Measurements from ENCODE around the gene LRRC56.
"Not testable (repeated sequence)": the region's sequence is repeated elsewhere in the genome, so short reads cannot be mapped to it uniquely, and the experiment has no call there.

The LRRC56 gene

DNA sequence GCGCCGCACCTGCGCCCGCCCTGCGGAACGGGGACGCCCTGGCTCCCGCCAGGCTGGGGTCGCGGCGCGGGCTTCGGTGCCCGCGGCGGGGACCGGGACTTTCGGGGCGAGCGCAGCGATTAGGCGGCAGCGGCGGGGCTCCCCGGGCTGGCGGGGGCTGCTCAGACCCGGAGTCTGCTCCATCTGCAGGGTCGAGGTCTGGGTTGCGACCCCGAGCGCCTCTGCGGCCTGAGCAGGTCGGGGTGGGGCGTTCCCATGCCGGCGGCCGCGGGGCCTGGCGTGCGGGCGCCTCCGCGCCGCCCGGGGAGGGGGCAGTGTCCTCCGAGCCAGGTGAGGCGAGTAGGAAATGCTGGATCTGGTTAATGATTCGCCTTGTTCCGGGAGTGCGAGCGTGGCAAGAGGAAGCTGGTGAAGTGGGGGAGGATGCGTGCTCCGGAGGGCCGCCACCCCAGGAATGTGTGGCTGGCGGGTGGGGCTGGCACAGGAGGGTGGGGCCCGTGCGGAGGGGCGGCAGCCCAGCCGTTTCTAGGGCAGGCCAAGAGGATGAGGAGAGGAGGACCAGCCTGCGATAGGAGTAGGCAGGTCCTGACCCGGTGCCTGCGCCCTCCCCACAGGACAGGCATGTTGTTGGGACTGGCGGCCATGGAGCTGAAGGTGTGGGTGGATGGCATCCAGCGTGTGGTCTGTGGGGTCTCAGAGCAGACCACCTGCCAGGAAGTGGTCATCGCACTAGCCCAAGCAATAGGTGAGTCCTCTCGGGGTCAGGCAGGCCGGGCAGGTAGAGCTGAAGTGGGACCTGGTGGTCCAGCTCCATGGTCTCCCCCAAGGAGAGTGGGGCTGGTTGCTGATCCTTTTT lies 24.0 kb downstream of the LRRC56 start:
- DNase-seq = no peak

DNA sequence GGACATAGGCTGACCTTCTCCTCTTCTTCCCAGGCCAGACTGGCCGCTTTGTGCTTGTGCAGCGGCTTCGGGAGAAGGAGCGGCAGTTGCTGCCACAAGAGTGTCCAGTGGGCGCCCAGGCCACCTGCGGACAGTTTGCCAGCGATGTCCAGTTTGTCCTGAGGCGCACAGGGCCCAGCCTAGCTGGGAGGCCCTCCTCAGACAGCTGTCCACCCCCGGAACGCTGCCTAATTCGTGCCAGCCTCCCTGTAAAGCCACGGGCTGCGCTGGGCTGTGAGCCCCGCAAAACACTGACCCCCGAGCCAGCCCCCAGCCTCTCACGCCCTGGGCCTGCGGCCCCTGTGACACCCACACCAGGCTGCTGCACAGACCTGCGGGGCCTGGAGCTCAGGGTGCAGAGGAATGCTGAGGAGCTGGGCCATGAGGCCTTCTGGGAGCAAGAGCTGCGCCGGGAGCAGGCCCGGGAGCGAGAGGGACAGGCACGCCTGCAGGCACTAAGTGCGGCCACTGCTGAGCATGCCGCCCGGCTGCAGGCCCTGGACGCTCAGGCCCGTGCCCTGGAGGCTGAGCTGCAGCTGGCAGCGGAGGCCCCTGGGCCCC lies 24.8 kb downstream of the LRRC56 start:
- no peak for DNase-seq

DNA sequence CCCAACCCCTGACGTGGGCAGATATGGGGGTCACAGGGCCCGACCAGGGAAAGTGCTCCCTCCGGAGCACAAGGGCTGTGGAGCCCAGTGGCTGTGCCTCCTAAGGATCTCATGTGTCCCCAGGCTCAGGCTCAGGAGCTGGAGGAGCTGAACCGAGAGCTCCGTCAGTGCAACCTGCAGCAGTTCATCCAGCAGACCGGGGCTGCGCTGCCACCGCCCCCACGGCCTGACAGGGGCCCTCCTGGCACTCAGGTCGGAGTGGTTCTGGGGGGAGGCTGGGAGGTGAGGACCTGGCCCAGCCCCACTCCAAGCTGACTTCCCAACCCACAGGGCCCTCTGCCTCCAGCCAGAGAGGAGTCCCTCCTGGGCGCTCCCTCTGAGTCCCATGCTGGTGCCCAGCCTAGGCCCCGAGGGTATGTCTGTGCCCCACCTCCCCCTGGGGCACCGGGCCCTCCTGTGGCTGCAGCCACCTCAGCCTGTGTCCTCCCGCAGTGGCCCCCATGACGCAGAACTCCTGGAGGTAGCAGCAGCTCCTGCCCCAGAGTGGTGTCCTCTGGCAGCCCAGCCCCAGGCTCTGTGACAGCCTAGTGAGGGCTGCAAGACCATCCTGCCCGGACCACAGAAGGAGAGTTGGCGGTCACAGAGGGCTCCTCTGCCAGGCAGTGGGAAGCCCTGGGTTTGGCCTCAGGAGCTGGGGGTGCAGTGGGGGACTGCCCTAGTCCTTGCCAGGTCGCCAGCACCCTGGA lies 25.9 kb downstream of the LRRC56 start:
- DNase-seq = no peak

DNA sequence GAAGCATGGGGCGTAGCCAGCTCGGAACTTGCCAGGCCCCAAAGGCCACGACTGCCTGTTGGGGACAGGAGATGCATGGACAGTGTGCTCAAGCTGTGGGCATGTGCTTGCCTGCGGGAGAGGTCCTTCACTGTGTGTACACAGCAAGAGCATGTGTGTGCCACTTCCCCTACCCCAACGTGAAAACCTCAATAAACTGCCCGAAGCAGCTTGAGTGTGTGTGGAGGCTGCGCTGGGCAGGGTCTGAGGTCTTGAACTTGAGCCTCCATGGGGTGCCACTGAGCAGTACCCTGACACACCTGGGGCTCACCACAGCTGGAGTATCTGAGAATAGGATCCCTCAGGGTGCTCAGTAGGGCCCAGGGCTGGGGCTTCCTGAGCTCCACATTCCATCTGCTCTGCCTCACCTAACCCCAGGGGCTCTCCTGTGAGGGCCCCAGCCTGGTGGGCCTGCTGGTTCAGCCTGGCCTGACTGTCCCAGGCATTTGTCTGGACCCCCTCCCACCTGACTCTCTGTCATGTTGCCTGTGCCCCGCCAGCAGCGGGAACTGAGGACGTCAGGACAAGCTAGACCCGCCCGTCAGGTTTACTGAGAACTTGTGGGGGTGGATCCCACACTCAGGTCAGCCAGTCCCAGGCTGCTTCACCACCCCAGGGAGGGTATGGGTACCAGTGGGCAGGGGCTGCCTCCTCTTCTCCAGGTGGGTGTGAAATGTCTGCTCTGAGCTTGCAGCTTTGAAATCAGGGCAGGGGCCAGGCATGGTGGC lies 26.7 kb downstream of the LRRC56 start:
- DNase-seq = no peak

DNA sequence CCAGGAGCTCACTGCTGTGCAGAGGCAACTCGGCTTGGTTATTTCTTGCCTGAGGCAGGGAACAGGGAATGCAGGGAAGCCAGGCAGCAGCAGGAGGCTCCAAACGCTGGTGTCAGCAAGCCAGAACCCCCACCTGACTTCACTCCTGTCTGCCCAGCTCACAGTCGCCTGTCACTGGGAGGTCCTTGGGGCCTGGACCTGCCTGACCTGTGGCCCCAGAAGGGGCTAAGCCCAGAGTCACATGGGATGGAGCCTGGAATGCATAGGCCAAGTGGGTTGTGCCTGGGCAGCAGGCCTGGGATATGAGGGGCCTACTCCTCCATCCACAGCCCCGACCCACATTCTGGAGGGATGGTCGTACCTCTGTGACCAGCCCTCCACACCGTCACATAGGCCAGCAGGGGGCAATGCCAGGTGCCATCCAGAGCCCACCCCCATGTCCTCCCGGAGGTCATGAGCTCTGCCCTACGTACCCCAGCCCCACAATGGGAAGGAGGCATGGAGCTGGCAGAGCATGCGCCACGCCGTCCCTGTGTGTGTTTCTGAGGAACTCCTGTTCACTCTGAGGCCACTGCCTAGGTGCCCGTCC lies 28.7 kb downstream of the LRRC56 start:
- no peak for DNase-seq

DNA sequence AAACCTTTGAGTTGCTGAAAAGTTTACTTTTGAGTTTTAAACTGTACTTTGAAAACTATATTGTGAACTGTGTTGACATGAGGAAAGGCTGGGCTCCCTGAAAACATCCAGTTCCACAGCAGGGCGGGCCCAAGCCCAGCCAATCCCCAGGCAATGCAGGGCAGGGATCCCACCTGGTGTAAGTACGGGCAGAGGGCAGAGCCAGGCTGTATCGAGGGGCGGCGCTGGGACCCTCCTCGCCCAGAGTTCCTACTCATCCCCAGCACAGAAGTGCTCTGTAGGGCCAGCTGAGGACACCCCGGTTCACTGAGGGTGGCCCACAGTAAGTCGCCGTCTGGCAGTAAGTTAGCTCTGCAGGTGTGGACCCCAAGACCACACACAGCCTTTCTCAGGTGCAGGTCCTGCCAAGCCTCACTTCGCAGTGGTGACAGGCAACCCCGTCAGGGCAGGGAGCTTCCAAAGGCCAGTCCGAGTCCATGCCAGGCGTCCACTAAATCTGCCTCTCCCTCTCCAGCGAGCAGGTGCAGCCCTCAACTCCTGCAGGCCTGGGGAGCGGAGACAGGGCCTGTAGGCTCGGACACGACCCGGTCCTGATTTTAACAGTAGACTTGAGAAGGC lies 29.8 kb downstream of the LRRC56 start:
- no peak for DNase-seq

DNA sequence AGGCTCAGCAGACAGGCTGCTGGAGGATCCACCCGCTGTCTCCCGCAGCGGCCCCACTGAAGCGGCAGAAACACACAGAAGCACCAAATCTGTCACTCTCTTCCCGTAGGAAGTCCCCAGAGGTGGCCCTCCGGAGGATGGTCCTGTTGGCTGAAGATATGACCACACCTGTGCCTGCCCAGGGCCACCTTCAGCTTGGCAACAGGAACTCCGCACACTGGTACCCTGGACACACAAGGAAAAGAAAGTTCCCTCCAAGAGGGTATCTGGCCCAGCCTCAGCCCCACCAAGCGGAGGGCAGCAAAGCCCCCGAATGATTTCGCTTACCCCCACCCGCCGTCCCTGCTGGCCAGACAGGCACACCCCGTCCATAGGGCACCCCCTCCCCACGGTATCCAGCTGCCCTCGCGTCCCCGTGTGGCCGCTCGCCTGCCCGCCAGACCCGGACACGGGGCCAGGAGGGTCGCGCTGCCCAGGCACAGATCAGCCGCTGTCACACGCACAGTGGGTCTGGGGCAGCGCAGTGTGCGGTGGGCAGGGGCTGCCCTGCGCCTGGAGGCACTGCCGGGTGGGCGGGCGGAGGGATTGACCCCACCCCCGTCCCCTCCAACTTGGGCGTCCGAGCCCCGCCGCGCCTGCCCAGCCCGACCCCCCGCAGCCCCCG lies 30.4 kb downstream of the LRRC56 start:
- DNase-seq = no peak

DNA sequence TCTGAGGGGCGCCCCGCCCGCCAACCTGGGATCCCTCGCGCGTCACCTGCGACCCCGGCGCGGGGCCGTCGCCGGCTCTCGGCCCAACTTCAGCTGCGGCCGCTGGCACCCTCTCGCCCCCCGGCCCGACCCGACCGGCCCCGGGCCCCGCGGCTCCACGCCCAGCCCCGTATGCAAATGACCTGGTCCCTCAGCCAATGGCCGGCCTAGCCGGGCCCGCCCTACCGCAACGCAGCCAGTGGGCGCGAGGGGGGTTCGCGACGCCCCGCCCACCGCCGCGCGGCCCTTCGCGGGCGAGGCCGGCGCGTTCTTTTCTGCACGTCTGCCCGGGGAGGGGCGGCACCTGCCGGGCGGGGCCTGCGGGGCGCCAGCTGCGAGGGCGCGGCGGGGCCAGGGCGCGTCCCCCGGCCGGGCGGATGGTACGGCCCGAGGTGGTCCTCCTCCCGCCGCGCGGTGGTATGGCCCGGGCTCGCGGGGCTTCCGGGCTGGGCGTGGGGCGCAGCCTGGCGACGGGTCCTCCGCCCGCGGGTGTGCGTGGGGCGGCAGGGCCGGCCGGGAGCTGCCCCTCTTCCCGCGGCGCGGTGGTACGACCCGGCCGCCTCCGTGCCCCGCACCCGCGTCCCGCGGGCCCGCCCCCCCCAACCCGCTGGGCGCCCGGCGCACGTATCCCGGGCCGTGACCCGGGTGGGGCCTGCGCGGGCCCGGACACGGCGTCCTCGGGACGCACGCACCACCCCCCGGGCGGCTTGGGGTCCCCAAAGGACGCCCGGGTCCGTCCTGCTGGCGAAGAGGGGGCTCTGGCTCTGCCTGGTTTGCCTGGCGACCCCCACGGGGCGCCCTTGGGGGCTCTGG lies 31.2 kb downstream of the LRRC56 start:
- peak; percentile 94 for DNase-seq

DNA sequence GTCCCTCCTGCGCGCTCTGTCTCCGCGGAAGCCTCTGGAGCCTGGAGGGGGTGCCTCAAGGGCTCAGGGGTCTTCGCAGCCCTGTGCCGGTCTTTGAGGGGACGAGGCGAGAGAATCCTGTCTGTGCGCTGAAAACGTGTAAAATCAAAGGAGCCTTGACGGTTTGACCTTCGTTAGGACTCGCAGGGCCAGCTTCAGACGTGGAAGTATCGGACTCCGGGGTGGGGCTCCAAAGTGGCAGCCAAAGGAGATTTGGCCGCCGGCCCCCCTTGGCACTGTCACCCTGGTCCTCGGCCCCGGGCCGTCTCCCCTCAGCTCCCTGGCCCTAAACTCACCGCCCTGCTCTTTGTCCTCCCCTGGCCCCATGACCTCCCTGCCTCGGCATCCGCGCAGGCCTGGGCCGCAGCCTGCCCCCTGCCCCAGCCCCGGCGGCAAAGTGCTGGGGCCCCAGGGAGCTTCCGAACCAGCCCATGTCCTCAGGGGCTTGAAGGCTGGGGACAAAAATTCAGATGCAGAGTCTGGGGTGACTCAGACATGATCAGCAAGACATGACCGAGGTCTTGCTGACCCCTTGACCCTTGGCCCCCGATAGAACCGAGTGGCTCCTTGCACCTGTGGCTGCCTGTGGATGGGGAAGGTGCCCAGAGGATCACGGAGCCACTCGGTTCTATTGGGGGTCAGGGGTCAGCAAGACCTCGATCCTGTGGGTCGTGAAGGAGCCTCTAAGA lies 32.0 kb downstream of the LRRC56 start:
- DNase-seq = no peak

DNA sequence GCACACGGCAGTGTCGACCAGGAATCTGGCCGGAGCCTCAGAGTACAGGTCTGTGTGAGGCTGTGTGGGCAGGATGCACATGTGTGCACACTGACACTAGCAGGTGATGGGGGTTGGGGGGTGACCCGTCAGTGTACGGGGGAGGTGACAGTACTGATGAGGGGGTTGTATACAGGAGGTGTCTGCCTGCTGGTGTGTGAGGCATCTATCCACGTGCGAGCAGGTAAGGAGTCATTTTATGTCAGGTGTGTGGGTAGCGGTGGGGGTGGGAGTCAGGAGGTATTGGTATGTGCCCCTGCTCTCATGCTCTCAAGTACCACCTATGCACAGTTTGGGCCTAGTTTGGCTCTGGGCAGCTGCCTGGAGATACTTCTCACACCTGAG lies 34.5 kb downstream of the LRRC56 start:
- no peak for DNase-seq

DNA sequence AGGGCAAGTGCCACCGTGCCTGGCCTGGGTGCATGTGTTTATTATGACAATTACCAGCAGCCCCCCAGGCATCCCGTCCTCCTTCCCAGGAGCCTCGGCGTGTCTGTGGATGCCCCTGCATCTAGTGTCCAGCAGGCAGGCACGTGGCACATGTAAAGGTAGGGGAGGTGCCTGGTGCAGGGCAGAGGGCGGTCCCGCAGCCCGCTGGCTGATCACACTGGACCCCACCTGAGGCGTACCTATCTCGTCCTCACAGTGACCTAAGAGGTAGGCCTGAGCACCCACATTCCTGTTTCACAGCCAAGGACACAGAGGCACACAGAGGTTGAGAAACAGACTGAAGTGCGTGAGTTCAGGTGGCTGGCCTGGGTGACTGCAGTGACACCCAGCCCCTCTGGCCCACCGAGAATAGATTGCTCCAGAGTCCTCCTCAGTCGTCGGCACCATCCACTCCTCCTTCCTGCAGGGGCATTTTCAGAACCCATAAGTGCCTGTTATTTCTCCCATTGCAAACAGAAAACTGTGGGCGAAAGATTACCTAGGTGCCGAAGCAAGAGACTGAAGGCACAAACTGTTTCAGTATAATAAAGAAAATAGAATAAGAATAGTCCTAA lies 35.9 kb downstream of the LRRC56 start:
- no peak for DNase-seq

DNA sequence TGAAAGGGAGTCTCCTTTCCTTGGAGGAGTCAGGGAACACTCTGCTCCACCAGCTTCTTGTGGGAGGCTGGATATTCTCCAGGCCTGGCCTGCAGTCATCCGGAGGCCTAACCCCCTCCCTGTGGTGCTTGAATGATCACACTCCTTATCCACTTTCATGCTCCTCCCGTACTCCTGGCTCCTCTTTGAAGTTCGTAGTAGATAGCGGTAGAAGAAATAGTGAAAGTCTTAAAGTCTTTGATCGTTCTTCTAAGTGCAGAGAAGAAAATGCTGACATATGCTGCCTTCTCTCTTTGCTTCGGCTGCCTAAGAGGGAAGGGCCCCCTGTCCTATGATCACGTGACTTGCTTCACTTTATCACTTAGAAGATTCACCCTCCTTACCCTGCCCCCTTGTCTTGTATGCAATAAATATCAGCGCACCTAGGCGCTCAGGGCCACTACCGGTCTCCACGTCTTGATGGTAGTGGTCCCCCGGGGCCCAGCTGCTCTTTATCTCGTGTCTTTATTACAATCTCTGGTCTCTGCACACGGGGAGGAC lies 36.8 kb downstream of the LRRC56 start:
- DNase-seq = not testable (repeated sequence)

DNA sequence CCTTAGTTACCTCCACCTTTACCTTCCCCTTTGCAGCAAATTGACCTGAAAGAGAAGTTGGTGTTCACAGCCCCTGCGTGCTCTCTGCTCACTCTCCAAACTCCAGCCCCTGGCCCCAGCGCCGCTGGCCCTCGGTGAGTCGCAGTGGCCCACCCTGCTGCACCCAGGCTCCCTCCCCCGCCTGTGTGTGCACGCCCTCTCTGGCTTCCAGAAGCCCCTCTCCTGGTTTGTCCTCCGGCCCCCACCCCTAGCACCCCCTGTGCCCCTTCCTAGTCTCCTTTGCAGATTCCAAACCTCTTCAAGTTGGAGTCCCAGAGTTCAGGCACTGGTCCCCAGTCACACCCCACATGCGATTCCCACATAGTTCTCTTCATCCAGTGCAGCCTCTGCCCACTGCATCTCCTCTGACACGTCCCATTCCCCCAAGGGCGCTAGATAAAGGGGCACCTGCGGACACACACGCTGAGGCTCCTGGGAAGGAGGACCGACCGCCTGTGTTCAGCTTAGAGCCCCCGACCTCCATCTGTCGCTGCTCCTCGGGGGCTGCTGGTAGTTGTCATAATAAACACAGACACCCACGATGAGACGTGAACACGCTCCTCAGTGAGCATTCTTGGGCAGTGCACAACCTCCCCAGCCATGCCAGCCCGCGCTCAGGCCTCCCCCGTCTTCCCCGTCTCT lies 37.4 kb downstream of the LRRC56 start:
- no peak for DNase-seq

DNA sequence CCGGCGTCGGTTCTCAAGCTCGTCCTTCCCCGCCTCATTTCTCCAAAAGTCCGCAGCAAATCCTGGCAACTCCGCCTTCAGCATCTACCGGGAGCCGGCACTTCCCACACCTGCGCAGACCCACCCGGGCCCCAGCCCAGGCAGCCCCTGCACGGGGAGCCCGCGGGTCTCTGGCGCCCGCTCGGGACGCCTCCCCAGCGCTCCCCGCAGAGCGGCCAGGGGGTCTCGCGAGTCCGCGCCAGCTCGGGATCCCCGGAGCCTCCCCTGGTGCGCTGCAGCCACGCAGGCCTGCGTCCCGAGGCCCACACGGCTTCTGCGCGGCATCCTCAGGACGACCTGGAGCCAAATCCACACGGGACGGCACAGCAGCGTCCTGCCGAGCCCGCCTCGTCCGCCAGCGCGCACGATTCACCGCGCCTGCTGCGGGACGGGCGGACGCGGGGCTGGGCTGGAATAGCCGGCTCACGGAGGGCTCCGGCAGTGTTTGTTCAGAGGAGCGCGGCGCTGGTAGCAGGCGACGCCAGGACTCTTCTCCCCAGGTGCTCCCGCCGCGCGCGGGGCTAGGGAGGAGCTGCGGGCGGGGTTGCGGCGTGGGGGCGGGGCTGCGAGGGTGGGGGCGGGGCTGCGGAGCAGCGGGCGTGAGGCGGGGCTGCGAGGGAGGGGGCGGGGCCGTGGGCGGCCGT lies 38.1 kb downstream of the LRRC56 start:
- DNase-seq = no peak

DNA sequence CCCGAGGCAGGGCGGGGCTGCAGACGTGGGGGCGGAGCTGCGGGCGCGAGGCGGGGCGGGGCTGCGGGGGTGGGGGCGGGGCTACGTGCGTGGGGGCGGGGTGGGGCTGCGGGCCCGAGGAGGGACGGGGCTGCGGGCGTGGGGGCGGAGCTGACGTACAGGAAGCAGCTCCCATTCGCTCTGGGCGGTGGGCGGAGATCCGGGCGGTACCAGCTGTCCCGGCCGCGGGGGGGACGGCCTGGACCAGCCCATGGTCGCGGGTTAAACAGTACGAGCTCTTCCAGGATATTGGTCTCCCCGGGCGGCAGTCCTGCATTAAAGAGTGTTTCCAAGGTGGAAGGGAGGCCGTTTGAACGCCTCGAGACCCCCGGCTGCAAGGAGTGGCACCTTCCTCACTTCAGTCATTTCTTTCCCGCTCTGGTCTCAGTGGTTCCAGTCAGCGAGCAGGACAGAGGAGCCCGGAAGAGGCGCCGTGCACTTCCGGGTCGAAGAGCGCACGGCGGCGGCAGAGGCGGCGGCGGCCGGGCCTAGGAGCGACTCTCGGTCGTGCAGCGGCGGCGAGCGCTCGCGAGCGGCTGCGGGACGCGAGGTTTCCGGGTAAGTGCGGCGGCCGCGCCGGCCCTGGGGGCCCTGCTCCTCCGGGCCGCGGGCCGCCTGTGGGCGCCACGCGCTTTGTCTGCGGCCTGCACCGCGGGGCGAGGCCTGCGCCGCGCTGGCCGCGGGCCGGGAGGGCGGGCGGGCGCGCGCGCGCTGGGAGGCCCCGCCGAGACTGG lies 38.9 kb downstream of the LRRC56 start, which contains the start of gene PHRF1:
PHRF1 (plus strand) TSS at position 475 of the 773 bp plus-strand sequence. CDS start 5,043 bp downstream, outside the sequence.
- peak; percentile 92 for DNase-seq

DNA sequence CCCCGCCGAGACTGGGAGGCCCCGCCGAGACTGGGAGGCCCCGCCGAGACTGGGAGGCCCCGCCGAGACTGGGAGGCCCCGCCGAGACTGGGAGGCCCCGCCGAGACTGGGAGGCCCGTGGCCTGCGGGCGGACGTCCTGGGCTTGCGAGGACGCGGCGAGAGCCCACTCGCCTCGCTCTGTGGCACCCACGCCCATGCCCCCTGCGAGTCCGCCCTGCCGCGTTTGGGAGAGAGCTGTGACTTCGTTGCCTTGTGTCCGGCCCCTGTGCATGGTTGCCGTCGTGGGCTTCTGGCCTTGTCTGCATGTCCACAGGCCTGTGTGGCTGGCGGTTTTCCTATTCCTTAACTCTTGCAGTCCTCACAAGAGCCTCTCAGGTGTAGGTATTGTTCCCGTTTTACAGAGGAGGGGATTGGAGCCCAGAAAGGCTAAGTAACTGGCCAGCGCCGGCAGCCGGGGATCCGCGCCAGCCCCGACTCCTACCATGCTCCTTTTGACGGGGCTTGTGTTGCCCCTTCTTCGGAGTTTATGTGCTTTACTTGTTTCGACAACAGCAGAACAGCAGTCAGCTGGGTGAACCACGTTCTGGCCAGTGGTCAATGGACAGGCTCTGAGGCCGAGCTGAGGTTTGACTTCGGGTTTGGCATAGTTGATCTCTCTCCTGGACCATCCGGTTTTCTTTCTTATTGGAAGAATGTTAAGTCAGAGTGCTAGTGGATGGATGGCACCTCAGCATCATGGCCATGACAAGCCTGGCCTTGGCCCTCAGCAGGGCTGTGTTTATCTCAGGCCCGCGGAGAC lies 39.7 kb downstream of the LRRC56 start:
- no peak for DNase-seq
